Neural cell (in vitro differentiated cells): ENCODE measurements around the gene MED27.

Source experiments
- EP300 ChIP-seq: fragments of 450-650 bp; conservative IDR thresholded peaks from 2 replicates; pipeline ENCODE4 v1.6.1; 2014; ENCODE audit warnings: antibody characterized with exemption, mild to moderate bottlenecking, moderate library complexity; ENCODE audit not compliant: poor library complexity, severe bottlenecking
- MXI1 ChIP-seq: fragments of 450-650 bp; conservative IDR thresholded peaks from 2 replicates; pipeline ENCODE4 v1.6.1; 2014; ENCODE audit warnings: antibody characterized with exemption, mild to moderate bottlenecking; ENCODE audit not compliant: poor library complexity, severe bottlenecking
- POLR2AphosphoS5 ChIP-seq: IDR thresholded peaks from 2 replicates; pipeline ENCODE4 v1.6.1; 2012
- RAD21 ChIP-seq: fragments of 450-650 bp; conservative IDR thresholded peaks from 2 replicates; pipeline ENCODE4 v1.6.1; 2014; ENCODE audit warnings: antibody characterized with exemption, mild to moderate bottlenecking, moderate library complexity
- REST ChIP-seq: IDR thresholded peaks from 2 replicates; pipeline ENCODE4 v1.6.1; 2012; ENCODE audit warnings: borderline replicate concordance
- TF ChIP-seq, protein P1 (sequence below): fragments of 450-650 bp; IDR thresholded peaks from 2 replicates; pipeline ENCODE4 v1.5.1; 2014; ENCODE audit warnings: antibody characterized with exemption, mild to moderate bottlenecking, moderate library complexity; ENCODE audit not compliant: poor library complexity, severe bottlenecking

- no peak for TF ChIP-seq POLR2AphosphoS5
- TF ChIP-seq, protein P1, sequence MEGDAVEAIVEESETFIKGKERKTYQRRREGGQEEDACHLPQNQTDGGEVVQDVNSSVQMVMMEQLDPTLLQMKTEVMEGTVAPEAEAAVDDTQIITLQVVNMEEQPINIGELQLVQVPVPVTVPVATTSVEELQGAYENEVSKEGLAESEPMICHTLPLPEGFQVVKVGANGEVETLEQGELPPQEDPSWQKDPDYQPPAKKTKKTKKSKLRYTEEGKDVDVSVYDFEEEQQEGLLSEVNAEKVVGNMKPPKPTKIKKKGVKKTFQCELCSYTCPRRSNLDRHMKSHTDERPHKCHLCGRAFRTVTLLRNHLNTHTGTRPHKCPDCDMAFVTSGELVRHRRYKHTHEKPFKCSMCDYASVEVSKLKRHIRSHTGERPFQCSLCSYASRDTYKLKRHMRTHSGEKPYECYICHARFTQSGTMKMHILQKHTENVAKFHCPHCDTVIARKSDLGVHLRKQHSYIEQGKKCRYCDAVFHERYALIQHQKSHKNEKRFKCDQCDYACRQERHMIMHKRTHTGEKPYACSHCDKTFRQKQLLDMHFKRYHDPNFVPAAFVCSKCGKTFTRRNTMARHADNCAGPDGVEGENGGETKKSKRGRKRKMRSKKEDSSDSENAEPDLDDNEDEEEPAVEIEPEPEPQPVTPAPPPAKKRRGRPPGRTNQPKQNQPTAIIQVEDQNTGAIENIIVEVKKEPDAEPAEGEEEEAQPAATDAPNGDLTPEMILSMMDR = no peak
- TF ChIP-seq EP300 = no peak
- TF ChIP-seq RAD21 = no peak
- TF ChIP-seq REST = no peak
- no peak for TF ChIP-seq MXI1
These were observed 110.1 kb downstream of the MED27 start for GRCh38 chr9:131969469-131969989.
